GM18870 (cell line): Measurements from ENCODE around the gene STX1B.

ENCODE experiments used
- ATAC-seq: cut with Tn5 transposase; IDR thresholded peaks from one replicate; pipeline ENCODE4 v1.9.1; 2021; ENCODE audit warnings: moderate library complexity; ENCODE audit not compliant: unreplicated experiment

The STX1B gene

GRCh38 chr16:30996985-30997724 lies 13.3 kb downstream of the STX1B start:
- ATAC-seq, result no peak

GRCh38 chr16:30996324-30996984 lies 14.0 kb downstream of the STX1B start:
- no peak for ATAC-seq

- ATAC-seq, result no peak
Observed at GRCh38 chr16:30995927-30996323, 14.5 kb downstream of the STX1B start.

- no peak for ATAC-seq
Observed at GRCh38 chr16:30992931-30993816, 17.3 kb downstream of the STX1B start.

- no peak for ATAC-seq
Observed at GRCh38 chr16:30992276-30992780, 18.1 kb downstream of the STX1B start.

- no peak for ATAC-seq
Observed at GRCh38 chr16:30991052-30991451, 19.4 kb downstream of the STX1B start.

- no peak for ATAC-seq
Observed at GRCh38 chr16:30990105-30990504, 20.3 kb downstream of the STX1B start.

- ATAC-seq, result no peak
Observed at GRCh38 chr16:30989469-30990047, 20.9 kb downstream of the STX1B start.

GRCh38 chr16:30987581-30988190 lies 22.8 kb downstream of the STX1B start:
- no peak for ATAC-seq

- ATAC-seq, result no peak
Observed at GRCh38 chr16:30986129-30986991, 24.1 kb downstream of the STX1B start.

- no peak for ATAC-seq
Observed at GRCh38 chr16:30985401-30986128, 24.9 kb downstream of the STX1B start.

GRCh38 chr16:30984669-30985400 lies 25.6 kb downstream of the STX1B start, which contains the start of gene HSD3B7:
TSS of gene HSD3B7 (plus strand) at chr16:30985207. CDS start at chr16:30985659, 452 bp downstream.
- no peak for ATAC-seq

- ATAC-seq, result no peak
Observed at GRCh38 chr16:30983898-30984610, 26.4 kb downstream of the STX1B start.

GRCh38 chr16:30983289-30983889 lies 27.0 kb downstream of the STX1B start:
- no peak for ATAC-seq

- no peak for ATAC-seq
Observed at GRCh38 chr16:30982548-30983288, 27.7 kb downstream of the STX1B start.

- no peak for ATAC-seq
Observed at GRCh38 chr16:30980959-30981358, 29.5 kb downstream of the STX1B start.
